Endodermal cell (in vitro differentiated cells): ENCODE results near the gene HOMER2. TPM values are rescaled to one million over a fixed set of nuclear protein-coding genes. Genes with fewer than 3 reads are reported as not detected.

Experiments
- DNase-seq: peaks from one replicate; pipeline ENCODE4 v3.0.0-alpha.2; 2017
- H3K27ac ChIP-seq: 2 replicates; pipeline ENCODE4 v1.5.1; 2013; ENCODE audit warnings: mild to moderate bottlenecking, low read depth, low read length, moderate library complexity
- H3K27me3 ChIP-seq: 2 replicates; pipeline ENCODE4 v1.6.1; 2013; ENCODE audit warnings: mild to moderate bottlenecking, low read length, moderate library complexity; ENCODE audit not compliant: insufficient read depth, control insufficient read depth, poor library complexity, severe bottlenecking
- H3K36me3 ChIP-seq: 2 replicates; pipeline ENCODE4 v1.7.0; 2013; ENCODE audit warnings: mild to moderate bottlenecking, low read length, moderate library complexity; ENCODE audit not compliant: control insufficient read depth, insufficient read depth
- H3K4me1 ChIP-seq: one replicate; pipeline ENCODE4 v1.7.0; 2013; ENCODE audit warnings: low read length; ENCODE audit not compliant: control insufficient read depth, insufficient read depth
- H3K4me3 ChIP-seq: 2 replicates; pipeline ENCODE4 v1.5.1; 2013; ENCODE audit warnings: mild to moderate bottlenecking, low read length, moderate library complexity
- H3K9ac ChIP-seq: 2 replicates; pipeline ENCODE4 v1.6.1; 2013; ENCODE audit warnings: mild to moderate bottlenecking, low read length, moderate library complexity; ENCODE audit not compliant: poor library complexity, severe bottlenecking; ENCODE audit errors: extremely low read depth
- H3K9me3 ChIP-seq: 2 replicates; pipeline ENCODE4 v1.6.1; 2013; ENCODE audit warnings: mild to moderate bottlenecking, low read length, moderate library complexity; ENCODE audit not compliant: control insufficient read depth
- H3K27ac Mint-ChIP-seq: 2 replicates; pipeline ENCODE4 v1.8.0; 2020; ENCODE audit warnings: mixed read lengths
- H3K27me3 Mint-ChIP-seq: 2 replicates; pipeline ENCODE4 v1.8.0; 2021; ENCODE audit warnings: mild to moderate bottlenecking, mixed read lengths; ENCODE audit not compliant: insufficient read depth
- H3K36me3 Mint-ChIP-seq: 2 replicates; pipeline ENCODE4 v1.8.0; 2020; ENCODE audit warnings: low read depth, mixed read lengths
- H3K4me1 Mint-ChIP-seq: 2 replicates; pipeline ENCODE4 v1.8.0; 2020; ENCODE audit warnings: mixed read lengths
- H3K4me3 Mint-ChIP-seq: 2 replicates; pipeline ENCODE4 v1.8.0; 2020; ENCODE audit warnings: mild to moderate bottlenecking, moderate library complexity, mixed read lengths
- H3K9me3 Mint-ChIP-seq: 2 replicates; pipeline ENCODE4 v1.8.0; 2020; ENCODE audit warnings: mild to moderate bottlenecking, mixed read lengths
- WGBS, 2 experiments: methylation state at CpG; one replicate each; pipeline versions ENCODE4 v1.1.5 to v1.1.7; 2013; ENCODE audit warnings: missing lambda C conversion rate in 2 of 2, mixed read lengths in 1 of 2; ENCODE audit not compliant: insufficient coverage in 1 of 2, insufficient read length in 1 of 2; 5-methylcytosine and 5-hydroxymethylcytosine counted together
- total RNA-seq, 2 donors: library from RNA; stranded (reverse); fragmentation: NEBNext Ultra II Directional in 1 of 2; extraction: Animal tissue kit (Norgen Biotek cat#: 25700) in 1 of 2; gene quantifications; 2 replicates in 1 of 2; 3 replicates in 1 of 2; pipeline ENCODE4 v1.2.1, GENCODE V29; 2021
- TF ChIP-seq, protein P1 (sequence below): fragments of 200-600 bp; sonication (generic); conservative IDR thresholded peaks from 2 replicates; pipeline ENCODE4 v1.5.0; 2021; ENCODE audit warnings: antibody characterized with exemption, mild to moderate bottlenecking

HOMER2 gene
- total RNA-seq, 2 donors from 2014 or later = 31.8 to 32.7 TPM

DNA sequence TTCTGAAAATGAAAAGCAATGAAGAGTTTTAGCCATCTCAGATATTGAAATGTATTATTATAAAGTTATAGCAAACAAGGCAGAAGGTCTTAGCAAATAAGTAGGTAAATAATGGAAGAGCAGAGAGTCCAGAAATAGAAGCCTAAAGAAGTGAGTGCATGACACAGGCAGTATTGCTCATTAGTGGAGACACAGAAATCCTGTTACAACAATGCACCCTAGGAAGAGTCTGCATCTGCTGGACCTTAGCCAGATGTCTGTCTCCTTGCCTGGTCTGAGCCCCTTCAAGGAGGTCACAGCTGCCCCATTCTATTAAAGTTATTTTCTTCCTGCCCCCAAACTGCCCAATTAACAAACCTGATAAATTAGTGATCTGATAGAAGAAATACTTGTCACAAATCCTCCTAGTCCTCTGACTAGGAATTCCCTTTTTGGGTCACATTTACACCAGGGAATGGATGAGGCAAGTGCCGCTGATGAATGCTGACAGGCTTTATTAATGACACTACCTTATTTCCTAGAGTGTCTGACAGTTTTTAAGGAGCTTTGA, 51.9 kb downstream of the HOMER2 start:
- 0% methylated on average over 1 of the region's 1 CpG; no CpG with 5 or more reads in 1 of the 2 experiments for WGBS, 2 experiments
- Histone ChIP-seq H3K36me3 (no peaks in the 10 kb centered on the region), H3K4me3 (no peak overlapping the region), H3K4me1 (peaks cover 12% of the 10 kb centered on the region), H3K9me3 (peaks cover 4% of the 10 kb centered on the region), H3K27me3 (no peaks in the 10 kb centered on the region), H3K9ac (no peak overlapping the region), H3K27ac (no peak overlapping the region)
- Mint-ChIP-seq H3K27ac (no peak overlapping the region), H3K27me3 (no peaks in the 10 kb centered on the region), H3K36me3 (no peaks in the 10 kb centered on the region), H3K4me1 (peaks cover 27% of the 10 kb centered on the region), H3K4me3 (no peak overlapping the region), H3K9me3 (no peaks in the 10 kb centered on the region)
- DNase-seq = no peak
- TF ChIP-seq, protein P1, sequence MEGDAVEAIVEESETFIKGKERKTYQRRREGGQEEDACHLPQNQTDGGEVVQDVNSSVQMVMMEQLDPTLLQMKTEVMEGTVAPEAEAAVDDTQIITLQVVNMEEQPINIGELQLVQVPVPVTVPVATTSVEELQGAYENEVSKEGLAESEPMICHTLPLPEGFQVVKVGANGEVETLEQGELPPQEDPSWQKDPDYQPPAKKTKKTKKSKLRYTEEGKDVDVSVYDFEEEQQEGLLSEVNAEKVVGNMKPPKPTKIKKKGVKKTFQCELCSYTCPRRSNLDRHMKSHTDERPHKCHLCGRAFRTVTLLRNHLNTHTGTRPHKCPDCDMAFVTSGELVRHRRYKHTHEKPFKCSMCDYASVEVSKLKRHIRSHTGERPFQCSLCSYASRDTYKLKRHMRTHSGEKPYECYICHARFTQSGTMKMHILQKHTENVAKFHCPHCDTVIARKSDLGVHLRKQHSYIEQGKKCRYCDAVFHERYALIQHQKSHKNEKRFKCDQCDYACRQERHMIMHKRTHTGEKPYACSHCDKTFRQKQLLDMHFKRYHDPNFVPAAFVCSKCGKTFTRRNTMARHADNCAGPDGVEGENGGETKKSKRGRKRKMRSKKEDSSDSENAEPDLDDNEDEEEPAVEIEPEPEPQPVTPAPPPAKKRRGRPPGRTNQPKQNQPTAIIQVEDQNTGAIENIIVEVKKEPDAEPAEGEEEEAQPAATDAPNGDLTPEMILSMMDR = no peak

DNA sequence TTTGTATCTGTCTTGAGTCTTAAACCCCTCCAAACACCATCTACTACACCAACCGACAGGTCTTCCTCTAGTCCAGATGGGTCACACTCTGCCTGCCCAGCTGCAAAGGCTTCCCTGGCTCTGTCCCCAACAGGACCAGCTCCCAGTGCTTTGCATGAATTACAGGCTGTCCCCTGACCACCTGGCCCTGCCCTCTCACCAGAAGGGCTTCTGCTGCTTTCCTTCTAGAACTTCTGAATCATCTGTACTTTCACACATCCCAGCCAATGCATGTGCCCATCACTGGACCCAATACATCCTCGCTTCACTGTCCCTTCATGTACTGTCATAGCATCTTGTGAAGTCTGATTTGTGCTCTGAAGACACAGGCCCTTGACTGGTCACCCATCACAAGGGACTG, 53.6 kb downstream of the HOMER2 start:
- Histone ChIP-seq H3K36me3 (no peaks in the 10 kb centered on the region), H3K27me3 (no peaks in the 10 kb centered on the region), H3K4me3 (no peak overlapping the region), H3K9me3 (no peaks in the 10 kb centered on the region), H3K4me1 (peaks cover 4% of the 10 kb centered on the region), H3K27ac (no peak overlapping the region), H3K9ac (no peak overlapping the region)
- no peak overlapping the region for H3K4me3 Mint-ChIP-seq
- no peaks in the 10 kb centered on the region for H3K36me3 Mint-ChIP-seq
- peaks cover 19% of the 10 kb centered on the region for H3K4me1 Mint-ChIP-seq
- TF ChIP-seq, protein P1 = no peak
- no peaks in the 10 kb centered on the region for H3K9me3 Mint-ChIP-seq
- H3K27me3 Mint-ChIP-seq = no peaks in the 10 kb centered on the region
- no peak overlapping the region for H3K27ac Mint-ChIP-seq
- no peak for DNase-seq
- 97 to 100% methylated on average over 2 of the region's 2 CpGs for WGBS, 2 experiments

DNA sequence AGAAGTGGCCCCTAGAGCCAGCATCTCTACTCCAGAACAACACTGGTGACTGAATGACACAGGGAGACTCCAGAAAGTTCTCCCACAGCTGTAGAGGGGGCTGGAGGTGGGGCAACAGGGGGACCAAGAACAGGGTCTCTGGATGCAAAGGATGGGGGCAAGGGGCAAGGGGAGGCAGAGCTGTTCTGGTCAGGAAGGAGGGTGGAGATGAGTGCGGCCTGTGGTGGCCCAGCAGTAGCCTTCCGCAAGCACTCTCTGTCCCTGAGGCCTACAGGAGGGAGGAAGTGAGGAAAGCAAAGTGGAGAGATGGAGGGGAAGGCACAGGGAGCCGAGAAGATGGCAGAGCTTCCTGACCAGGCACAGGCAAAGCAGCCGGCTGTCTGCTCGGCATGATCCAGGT, 56.5 kb downstream of the HOMER2 start:
- Histone ChIP-seq H3K27me3 (no peaks in the 10 kb centered on the region), H3K27ac (no peak overlapping the region), H3K9me3 (no peaks in the 10 kb centered on the region), H3K9ac (no peak overlapping the region), H3K4me1 (no peaks in the 10 kb centered on the region), H3K4me3 (no peak overlapping the region), H3K36me3 (no peaks in the 10 kb centered on the region)
- DNase-seq = no peak
- H3K9me3 Mint-ChIP-seq = no peaks in the 10 kb centered on the region
- H3K4me1 Mint-ChIP-seq = peaks cover 13% of the 10 kb centered on the region
- TF ChIP-seq, protein P1 = no peak
- no peaks in the 10 kb centered on the region for H3K36me3 Mint-ChIP-seq
- no peaks in the 10 kb centered on the region for H3K27me3 Mint-ChIP-seq
- peak overlapping the region; percentile 13 for H3K27ac Mint-ChIP-seq
- H3K4me3 Mint-ChIP-seq = no peak overlapping the region
- WGBS, 2 experiments = 92 to 93% methylated on average over 3 to 5 of the region's 5 CpGs
